Measurements from ENCODE around the gene CFAP53.
"Not testable (repeated sequence)": the region's sequence is repeated elsewhere in the genome, so short reads cannot be mapped to it uniquely, and the experiment has no call there.

The CFAP53 gene

DNA sequence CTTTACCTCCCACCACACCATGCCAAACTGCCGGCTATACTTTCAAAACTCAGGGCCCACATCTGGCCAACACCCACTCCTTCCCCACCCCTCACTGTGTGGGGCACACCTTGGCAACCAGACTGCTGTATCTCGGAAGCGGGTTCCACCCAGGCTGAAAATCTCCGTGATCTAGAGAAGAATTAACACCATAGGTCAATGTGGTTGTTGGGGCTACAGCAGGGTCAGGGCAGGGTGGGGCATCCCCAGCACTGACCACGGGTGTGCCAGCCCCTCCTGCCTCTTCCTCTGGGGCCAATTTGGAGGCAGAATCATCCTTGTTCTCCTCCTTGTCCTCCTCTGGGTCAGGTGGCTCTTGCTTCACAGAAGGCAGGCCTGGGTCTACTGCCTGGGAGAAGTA lies 6.3 kb upstream of the CFAP53 start:
- no peak overlapping the region for H3K4me3 ChIP-seq (ENCODE audit: control insufficient read depth, low read depth, low read length)
- DNase-seq (ENCODE audit: low read depth): no peak
- TF ChIP-seq, protein P1, sequence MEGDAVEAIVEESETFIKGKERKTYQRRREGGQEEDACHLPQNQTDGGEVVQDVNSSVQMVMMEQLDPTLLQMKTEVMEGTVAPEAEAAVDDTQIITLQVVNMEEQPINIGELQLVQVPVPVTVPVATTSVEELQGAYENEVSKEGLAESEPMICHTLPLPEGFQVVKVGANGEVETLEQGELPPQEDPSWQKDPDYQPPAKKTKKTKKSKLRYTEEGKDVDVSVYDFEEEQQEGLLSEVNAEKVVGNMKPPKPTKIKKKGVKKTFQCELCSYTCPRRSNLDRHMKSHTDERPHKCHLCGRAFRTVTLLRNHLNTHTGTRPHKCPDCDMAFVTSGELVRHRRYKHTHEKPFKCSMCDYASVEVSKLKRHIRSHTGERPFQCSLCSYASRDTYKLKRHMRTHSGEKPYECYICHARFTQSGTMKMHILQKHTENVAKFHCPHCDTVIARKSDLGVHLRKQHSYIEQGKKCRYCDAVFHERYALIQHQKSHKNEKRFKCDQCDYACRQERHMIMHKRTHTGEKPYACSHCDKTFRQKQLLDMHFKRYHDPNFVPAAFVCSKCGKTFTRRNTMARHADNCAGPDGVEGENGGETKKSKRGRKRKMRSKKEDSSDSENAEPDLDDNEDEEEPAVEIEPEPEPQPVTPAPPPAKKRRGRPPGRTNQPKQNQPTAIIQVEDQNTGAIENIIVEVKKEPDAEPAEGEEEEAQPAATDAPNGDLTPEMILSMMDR (conservative IDR thresholded peaks at IDR 0.05; ENCODE audit: control insufficient read depth, insufficient read depth, low read depth, low read length): no peak

DNA sequence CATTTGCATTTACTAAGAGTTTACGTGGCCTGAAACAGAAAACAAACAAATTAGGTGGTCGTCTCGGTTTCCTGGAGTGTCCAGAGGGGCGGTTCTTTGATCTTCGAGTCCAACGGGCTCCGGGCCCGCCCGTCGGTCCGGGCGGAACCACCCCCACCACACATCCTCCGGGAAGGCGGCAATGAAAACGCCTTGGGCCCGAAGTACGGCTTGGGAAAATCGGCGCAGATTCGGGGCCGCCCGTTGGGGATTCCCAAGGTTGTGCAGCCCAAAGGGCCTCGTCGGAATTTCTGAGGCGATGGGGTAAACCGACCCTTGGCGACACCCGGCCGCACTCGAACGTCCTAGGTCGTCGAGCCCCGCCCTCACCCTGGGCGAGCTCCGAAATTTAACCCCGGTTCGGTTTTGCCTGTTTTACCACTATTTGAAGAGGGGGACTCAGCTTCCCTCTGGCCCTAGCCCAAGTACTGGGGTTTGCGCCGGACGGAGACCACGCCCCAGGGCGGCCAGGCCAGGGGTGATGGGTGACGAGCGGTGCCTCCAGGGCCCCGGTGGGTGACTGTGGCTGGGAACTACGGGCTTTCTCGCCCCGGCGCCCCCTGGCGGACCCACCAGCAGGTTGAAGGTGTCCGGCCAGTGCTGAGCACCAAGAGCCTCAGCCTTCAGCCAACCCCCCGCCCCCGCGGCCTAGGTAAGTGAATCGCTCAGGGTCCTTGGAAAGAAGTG lies 1.9 kb upstream of the CFAP53 start:
- peak overlapping the region; percentile 56 for H3K4me3 ChIP-seq (ENCODE audit: control insufficient read depth, low read depth, low read length)
- peak; percentile 72 for DNase-seq (ENCODE audit: low read depth)
- TF ChIP-seq, protein P1 (conservative IDR thresholded peaks at IDR 0.05; ENCODE audit: control insufficient read depth, insufficient read depth, low read depth, low read length): peak; percentile 67

DNA sequence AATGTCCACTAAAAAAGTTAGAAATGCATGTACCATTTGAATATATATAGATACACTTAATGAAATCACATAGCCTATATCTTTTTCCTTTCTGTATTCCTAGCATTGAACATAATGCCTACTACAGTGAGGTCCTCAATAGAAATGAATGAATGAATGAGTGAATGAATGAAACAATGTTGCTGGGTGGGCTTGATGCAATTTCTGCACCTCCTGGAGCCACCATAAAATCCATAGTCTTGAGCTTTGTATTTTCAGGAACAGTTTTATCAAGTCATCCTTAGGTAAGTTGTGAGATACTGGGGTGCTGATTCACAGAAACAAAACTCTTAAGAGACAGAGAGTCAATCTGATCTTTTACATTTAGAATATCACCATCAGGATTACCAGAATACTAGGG lies 3.3 kb downstream of the CFAP53 start:
- H3K4me3 ChIP-seq (ENCODE audit: control insufficient read depth, low read depth, low read length): no peak overlapping the region
- no peak for DNase-seq (ENCODE audit: low read depth)
- TF ChIP-seq, protein P1 (conservative IDR thresholded peaks at IDR 0.05; ENCODE audit: control insufficient read depth, insufficient read depth, low read depth, low read length): no peak

DNA sequence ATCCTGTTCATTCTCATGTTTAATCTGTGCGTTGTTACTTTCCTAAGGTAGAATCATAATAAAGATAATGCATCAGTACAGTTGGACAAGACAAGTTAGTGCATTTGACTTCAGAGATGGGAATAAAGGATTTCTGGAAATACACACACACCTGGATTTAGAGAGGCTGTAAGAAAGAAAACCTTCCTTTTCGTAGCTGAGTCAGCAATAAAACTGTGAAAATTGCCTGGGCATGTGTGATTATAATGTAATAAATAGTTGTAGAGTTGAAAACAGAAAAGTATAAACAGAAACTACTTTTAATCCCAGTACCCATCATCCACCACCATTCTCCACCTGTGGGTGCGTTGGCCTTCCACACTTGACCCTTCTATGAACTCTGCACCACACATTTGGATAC lies 15.4 kb downstream of the CFAP53 start:
- TF ChIP-seq, protein P1 (conservative IDR thresholded peaks at IDR 0.05; ENCODE audit: control insufficient read depth, insufficient read depth, low read depth, low read length): no peak
- no peak overlapping the region for H3K4me3 ChIP-seq (ENCODE audit: control insufficient read depth, low read depth, low read length)
- DNase-seq (ENCODE audit: low read depth): no peak

DNA sequence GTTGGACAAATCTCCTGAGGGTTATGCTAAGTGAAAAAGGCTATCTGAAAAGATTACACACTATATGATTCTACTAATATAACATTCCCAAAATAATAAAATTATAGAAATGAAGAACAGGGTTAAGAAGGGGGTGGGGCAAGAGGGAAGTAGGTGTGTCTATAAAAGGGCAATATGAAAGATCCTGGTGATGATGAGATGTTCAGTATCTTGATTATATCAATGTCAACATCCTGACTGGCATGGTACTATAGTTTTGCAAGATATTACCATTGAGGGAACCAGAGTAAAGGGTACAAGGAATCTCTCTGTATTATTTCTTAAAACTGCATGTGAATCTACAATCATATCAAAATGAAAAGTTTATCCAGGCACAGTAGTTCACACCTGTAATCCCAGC lies 16.7 kb downstream of the CFAP53 start:
- DNase-seq (ENCODE audit: low read depth): no peak
- TF ChIP-seq, protein P1 (conservative IDR thresholded peaks at IDR 0.05; ENCODE audit: control insufficient read depth, insufficient read depth, low read depth, low read length): no peak

DNA sequence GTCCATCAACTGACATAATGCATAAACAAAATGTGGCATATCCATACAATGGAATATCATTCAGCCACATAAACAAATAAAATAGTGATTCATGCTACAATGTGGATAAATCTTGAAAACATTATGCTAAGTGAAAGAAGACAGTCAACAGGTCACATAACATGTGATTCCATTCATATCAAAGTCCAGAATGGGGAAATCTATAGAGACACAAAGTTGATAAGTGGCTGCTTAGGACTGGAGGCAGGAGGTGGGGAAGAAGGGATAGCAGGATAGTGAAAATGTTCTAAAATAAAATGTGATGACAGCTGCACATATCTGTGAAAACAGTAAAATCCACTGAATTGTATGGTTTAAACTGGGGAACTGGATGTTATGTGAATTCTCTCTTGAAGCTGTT lies 18.7 kb downstream of the CFAP53 start:
- TF ChIP-seq, protein P1 (conservative IDR thresholded peaks at IDR 0.05; ENCODE audit: control insufficient read depth, insufficient read depth, low read depth, low read length): no peak
- DNase-seq (ENCODE audit: low read depth): no peak
- no peak overlapping the region for H3K4me3 ChIP-seq (ENCODE audit: control insufficient read depth, low read depth, low read length)

More for the DNA sequence above, 16.7 kb downstream of the CFAP53 start:
- H3K4me3 ChIP-seq (ENCODE audit: control insufficient read depth, low read depth, low read length): no peak overlapping the region

DNA sequence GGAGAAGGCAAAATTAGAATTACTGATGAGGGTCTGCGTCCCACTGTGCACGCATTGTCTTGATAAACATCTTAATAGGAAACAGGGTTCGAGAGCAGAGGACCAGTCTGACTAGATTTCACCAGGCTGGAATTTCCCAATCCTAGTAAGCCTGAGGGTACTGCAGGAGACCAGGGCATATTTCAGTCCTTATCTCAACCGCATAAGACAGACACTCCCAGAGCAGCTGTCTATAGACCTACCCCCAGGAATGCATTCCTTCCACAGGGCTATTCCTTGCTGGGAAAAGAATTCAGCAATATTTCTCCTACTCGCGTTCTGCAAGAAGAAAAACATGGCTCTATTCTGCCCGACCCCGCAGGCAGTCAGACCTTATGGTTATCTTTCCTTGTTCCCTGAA lies 24.5 kb downstream of the CFAP53 start:
- not testable (repeated sequence) for DNase-seq (ENCODE audit: low read depth); H3K4me3 ChIP-seq (ENCODE audit: control insufficient read depth, low read depth, low read length)

Data from fibroblast of mammary gland (primary cell).